ENCODE results near the gene TLE2. TPM values are rescaled to one million over a fixed set of nuclear protein-coding genes. Genes with fewer than 3 reads are reported as not detected.

TLE2 gene
- total RNA-seq, 2 experiments from 2014 or later = 1.4 to 2.3 TPM

DNA sequence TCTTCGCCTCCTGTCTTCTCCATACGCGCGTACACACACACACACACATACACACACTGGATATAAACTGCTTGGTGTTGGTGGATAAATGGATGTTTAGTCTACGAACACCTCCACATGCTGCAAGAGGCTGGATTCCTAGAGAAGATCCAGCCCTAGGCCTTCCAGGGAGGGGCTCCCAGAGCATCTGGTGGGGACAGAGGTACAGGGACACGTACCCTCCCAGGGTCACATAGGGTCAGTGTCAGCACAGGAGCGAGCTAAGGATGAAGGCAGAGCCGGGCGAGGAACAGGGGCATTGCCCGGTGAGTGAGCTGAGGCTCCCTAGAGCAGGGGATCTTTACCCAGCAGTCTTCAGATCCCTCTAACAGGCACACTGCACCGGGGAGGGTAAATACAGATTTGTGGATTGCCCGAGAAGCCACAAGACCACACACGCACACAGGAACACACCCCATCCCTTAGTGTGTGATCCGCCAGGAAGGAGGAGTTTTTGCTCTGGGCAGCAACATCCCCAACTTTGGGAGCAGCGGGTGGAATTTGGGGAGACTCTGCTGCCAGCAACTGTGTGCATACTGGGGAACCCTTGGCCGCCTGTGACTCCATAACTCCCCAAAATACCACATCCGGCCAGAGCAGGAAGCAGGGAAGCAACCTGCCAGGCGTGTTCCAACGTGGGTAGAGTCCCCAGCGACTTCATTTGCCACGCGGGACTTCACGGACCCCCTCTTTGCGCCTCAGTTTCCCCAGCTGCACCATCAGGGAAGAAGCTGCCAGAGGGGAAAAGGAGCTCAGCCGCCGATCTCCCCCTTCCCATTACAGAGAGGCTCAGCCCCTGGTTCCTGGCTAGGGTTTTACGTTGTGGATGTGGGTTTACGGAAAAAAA, 5.8 kb upstream of the TLE2 start:
- Mint-ChIP-seq H3K4me1 (peaks cover 24% of the 10 kb centered on the region), H3K36me3 (no peaks in the 10 kb centered on the region), H3K27ac (peak overlapping the region; percentile 94), H3K9me3 (no peaks in the 10 kb centered on the region), H3K27me3 (peaks cover 9% of the 10 kb centered on the region), H3K4me3 (peak overlapping the region; percentile 86)
- DNase-seq = peak; percentile 45

GRCh38 chr19:3034406-3034655, 5.3 kb upstream of the TLE2 start:
- Mint-ChIP-seq H3K27me3 (peaks cover 11% of the 10 kb centered on the region), H3K4me1 (peaks cover 24% of the 10 kb centered on the region), H3K4me3 (peak overlapping the region; percentile 11), H3K36me3 (no peaks in the 10 kb centered on the region), H3K27ac (no peak overlapping the region), H3K9me3 (no peaks in the 10 kb centered on the region)
- DNase-seq = no peak

GRCh38 chr19:3033595-3034405, 4.7 kb upstream of the TLE2 start:
- Mint-ChIP-seq H3K4me1 (peaks cover 24% of the 10 kb centered on the region), H3K27me3 (peaks cover 11% of the 10 kb centered on the region), H3K27ac (no peak overlapping the region), H3K36me3 (no peaks in the 10 kb centered on the region), H3K4me3 (peak overlapping the region; percentile 11), H3K9me3 (no peaks in the 10 kb centered on the region)
- DNase-seq = no peak

DNA sequence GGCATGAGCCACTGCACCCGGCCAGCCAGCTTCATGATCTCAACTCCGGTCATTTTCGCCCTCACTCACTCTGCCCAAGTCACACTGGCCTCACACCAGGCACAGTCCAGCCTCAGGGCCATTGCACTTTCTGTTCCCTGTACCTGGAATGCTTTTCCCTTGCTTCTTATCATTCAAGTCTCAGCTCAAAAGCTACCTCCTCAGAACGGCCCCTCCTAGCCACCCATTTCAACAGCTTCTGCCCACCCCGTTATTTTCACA, 2.5 kb upstream of the TLE2 start:
- H3K36me3 Mint-ChIP-seq = no peaks in the 10 kb centered on the region
- peaks cover 17% of the 10 kb centered on the region for H3K27me3 Mint-ChIP-seq
- no peak overlapping the region for H3K4me3 Mint-ChIP-seq
- H3K4me1 Mint-ChIP-seq = peaks cover 24% of the 10 kb centered on the region
- H3K27ac Mint-ChIP-seq = no peak overlapping the region
- no peak for DNase-seq
- H3K9me3 Mint-ChIP-seq = no peaks in the 10 kb centered on the region

- Mint-ChIP-seq H3K4me3 (peak overlapping the region; percentile 61), H3K9me3 (no peaks in the 10 kb centered on the region), H3K4me1 (peaks cover 24% of the 10 kb centered on the region), H3K27ac (no peak overlapping the region), H3K27me3 (peaks cover 14% of the 10 kb centered on the region), H3K36me3 (no peaks in the 10 kb centered on the region)
- no peak for DNase-seq
These were observed 595 bp downstream of the TLE2 start for GRCh38 chr19:3028305-3029064.

- peaks cover 14% of the 10 kb centered on the region for H3K27me3 Mint-ChIP-seq
- H3K27ac Mint-ChIP-seq = no peak overlapping the region
- no peaks in the 10 kb centered on the region for H3K36me3 Mint-ChIP-seq
- peak overlapping the region; percentile 61 for H3K4me3 Mint-ChIP-seq
- no peak for DNase-seq
- no peaks in the 10 kb centered on the region for H3K9me3 Mint-ChIP-seq
- H3K4me1 Mint-ChIP-seq = peaks cover 27% of the 10 kb centered on the region
These were observed 1.1 kb downstream of the TLE2 start for GRCh38 chr19:3027981-3028304.

DNA sequence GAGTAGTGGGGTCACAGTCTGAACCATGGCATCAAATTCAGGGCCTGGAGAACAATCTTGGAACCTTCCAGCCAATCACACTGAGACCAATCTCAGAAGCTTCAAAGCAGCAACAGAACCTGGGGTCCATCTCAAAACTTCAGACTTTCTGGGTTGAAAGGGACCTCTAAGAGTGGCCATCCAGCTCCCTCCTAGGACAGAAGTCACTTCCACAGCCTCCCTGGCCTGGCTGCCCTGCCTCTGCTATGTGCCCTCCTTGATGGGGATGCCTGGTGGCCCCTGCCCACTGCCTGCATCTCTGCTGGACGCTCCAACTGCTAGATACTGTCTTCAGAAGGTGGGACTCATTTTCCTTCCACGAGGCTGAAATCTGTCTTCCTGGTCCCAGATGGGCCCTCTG, 1.8 kb downstream of the TLE2 start:
- Mint-ChIP-seq H3K27ac (no peak overlapping the region), H3K4me1 (peaks cover 27% of the 10 kb centered on the region), H3K27me3 (peaks cover 14% of the 10 kb centered on the region), H3K9me3 (no peaks in the 10 kb centered on the region), H3K36me3 (no peaks in the 10 kb centered on the region), H3K4me3 (no peak overlapping the region)
- DNase-seq = no peak

DNA sequence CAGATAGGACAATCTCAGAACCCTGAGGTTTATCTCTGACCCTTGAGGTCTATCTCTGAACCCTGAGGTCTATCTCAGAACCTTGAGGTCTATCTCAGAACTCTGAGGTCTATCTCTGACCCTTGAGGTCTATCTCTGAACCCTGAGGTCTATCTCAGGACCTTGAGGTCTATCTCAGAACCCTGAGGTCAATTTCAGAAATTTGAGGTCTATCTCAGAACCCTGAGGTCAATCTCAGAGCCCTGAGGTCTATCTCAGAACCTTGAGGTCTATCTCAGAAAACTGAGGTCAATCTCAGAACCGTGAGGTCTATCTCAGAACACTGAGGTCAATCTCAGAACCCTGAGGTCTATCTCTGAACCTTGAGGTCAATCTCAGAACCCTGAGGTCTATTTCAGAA, 2.3 kb downstream of the TLE2 start:
- DNase-seq = no peak
- peaks cover 27% of the 10 kb centered on the region for H3K4me1 Mint-ChIP-seq
- H3K27ac Mint-ChIP-seq = no peak overlapping the region
- H3K4me3 Mint-ChIP-seq = no peak overlapping the region
- H3K36me3 Mint-ChIP-seq = no peaks in the 10 kb centered on the region
- no peaks in the 10 kb centered on the region for H3K9me3 Mint-ChIP-seq
- peaks cover 14% of the 10 kb centered on the region for H3K27me3 Mint-ChIP-seq

GRCh38 chr19:3025549-3025886, 3.6 kb downstream of the TLE2 start:
- no peak for DNase-seq
- no peak overlapping the region for H3K27ac Mint-ChIP-seq
- H3K9me3 Mint-ChIP-seq = no peaks in the 10 kb centered on the region
- peaks cover 14% of the 10 kb centered on the region for H3K27me3 Mint-ChIP-seq
- H3K4me3 Mint-ChIP-seq = no peak overlapping the region
- peaks cover 27% of the 10 kb centered on the region for H3K4me1 Mint-ChIP-seq
- H3K36me3 Mint-ChIP-seq = no peaks in the 10 kb centered on the region

DNA sequence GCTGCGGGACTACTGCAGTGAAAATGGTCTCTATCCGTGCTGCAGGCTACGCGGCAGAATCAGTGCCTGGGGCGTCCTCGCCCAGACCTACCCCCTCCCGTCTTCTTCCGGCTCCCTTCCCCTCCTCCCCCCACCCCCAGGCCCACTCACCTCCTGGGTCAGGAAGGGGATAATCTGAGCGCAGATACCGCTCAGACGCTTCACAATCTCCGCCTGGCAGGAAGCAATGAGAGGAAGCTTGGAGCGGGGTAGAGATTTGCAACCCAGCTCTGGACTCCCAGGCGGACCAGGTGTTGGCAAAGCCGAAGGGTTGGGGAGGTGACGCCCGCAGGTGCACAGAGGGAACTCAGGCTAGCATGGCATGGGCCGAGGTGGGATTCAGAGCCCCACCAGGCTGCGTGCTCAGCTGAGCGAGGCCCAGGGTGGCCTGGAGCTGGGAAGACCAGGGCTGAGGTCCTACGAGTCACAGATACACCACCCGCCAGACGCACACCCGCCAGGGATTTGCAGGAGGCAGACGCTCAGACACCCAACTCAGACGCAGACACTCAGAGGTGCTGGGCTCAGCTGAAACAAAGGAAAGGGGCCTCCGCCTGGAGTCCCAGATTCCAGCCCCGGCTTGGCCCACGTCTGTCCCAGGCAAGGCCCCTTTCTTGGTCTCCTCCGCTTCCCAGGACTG, 4.1 kb downstream of the TLE2 start:
- H3K9me3 Mint-ChIP-seq = no peaks in the 10 kb centered on the region
- no peak for DNase-seq
- peak overlapping the region; percentile 22 for H3K4me3 Mint-ChIP-seq
- no peak overlapping the region for H3K27ac Mint-ChIP-seq
- peaks cover 9% of the 10 kb centered on the region for H3K27me3 Mint-ChIP-seq
- H3K4me1 Mint-ChIP-seq = peaks cover 25% of the 10 kb centered on the region
- no peaks in the 10 kb centered on the region for H3K36me3 Mint-ChIP-seq

GRCh38 chr19:3024509-3024869, 4.6 kb downstream of the TLE2 start:
- peaks cover 22% of the 10 kb centered on the region for H3K4me1 Mint-ChIP-seq
- DNase-seq = no peak
- H3K27me3 Mint-ChIP-seq = peaks cover 6% of the 10 kb centered on the region
- peak overlapping the region; percentile 22 for H3K4me3 Mint-ChIP-seq
- no peak overlapping the region for H3K27ac Mint-ChIP-seq
- no peaks in the 10 kb centered on the region for H3K36me3 Mint-ChIP-seq
- H3K9me3 Mint-ChIP-seq = no peaks in the 10 kb centered on the region

DNA sequence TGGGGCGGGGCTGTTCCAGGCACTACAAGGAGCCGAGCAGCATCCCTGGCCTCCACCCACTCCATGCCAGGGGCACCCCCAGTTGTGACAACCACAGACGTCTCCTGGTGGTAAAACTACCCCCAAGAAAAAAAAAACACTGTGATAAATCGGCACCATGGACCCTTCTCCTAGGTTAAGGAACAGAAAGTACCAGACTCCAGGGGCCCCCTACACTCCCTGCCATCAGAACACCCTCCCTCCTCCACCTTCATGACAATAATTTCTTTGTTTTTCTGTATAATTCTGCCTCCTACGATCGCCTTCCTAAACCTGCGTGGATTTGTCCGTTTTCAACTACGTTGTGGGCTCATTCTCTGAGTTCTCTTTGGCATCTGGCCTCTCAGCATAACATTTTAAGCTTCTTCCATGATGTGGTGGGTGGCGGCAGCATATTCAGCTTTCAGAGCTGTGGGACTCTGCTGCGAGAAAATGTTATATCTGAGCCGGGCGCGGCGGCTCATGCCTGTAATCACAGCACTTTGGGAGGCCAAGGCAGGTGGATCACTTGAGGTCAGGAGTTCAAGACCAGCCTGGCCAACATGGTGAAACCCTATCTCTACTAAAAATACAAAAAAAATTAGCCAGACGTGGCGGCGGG, 8.6 kb downstream of the TLE2 start:
- Mint-ChIP-seq H3K4me1 (peaks cover 14% of the 10 kb centered on the region), H3K9me3 (no peaks in the 10 kb centered on the region), H3K27ac (no peak overlapping the region), H3K36me3 (no peaks in the 10 kb centered on the region), H3K4me3 (no peak overlapping the region), H3K27me3 (no peaks in the 10 kb centered on the region)
- no peak for DNase-seq

DNA sequence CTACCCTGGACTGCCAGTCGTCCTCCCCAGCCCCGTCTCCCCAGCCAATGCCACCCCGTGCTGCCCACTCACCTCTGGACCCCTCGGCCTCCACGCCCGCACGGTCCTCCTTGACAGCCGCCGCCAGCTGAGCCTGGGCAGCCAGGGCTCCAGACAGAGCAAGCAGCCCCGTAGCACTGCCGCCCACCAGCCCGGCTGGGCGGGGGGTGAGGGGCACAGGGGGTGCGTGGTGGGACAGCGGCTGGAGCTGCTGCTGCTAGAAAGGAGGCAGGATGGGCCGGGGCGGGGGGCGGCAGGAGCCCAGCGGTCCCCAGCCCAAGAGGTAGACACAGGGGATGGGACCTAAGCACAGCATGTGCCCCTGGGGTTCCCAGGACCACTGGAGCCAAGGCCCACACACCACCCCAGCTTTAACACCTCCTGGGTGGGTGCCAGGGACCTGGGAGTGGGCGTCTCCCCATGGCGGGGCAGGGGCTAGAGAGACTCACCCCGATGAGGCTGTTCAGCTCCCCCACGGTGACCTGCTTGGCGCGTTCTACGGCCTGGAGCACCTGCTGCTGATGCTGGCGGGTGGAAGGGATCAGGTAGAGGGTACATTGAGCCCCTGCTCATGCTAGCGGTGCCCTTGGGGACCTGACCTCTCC, 9.7 kb downstream of the TLE2 start:
- Mint-ChIP-seq H3K4me3 (no peak overlapping the region), H3K36me3 (no peaks in the 10 kb centered on the region), H3K9me3 (no peaks in the 10 kb centered on the region), H3K27me3 (no peaks in the 10 kb centered on the region), H3K27ac (no peak overlapping the region), H3K4me1 (peaks cover 4% of the 10 kb centered on the region)
- no peak for DNase-seq

GRCh38 chr19:3017923-3018322, 11.2 kb downstream of the TLE2 start:
- no peak for DNase-seq
- Mint-ChIP-seq H3K4me1 (no peaks in the 10 kb centered on the region), H3K36me3 (no peaks in the 10 kb centered on the region), H3K27ac (no peak overlapping the region), H3K9me3 (no peaks in the 10 kb centered on the region), H3K4me3 (no peak overlapping the region), H3K27me3 (no peaks in the 10 kb centered on the region)

All from activated naive CD8-positive, alpha-beta T cell treated with anti-CD3 and anti-CD28 coated beads for 36 hours (primary cell).